Mesodermal cell (in vitro differentiated cells): ENCODE data around the gene TTC38.

Experiments
- H3K27ac ChIP-seq: 2 replicates; pipeline ENCODE4 v1.7.0; 2013; ENCODE audit warnings: mild to moderate bottlenecking, low read depth, low read length, moderate library complexity; ENCODE audit not compliant: severe bottlenecking
- H3K36me3 ChIP-seq: 2 replicates; pipeline ENCODE4 v1.7.1; 2013; ENCODE audit warnings: mild to moderate bottlenecking, low read length, moderate library complexity; ENCODE audit not compliant: control insufficient read depth, insufficient read depth
- H3K4me1 ChIP-seq: one replicate; pipeline ENCODE4 v1.7.1; 2013; ENCODE audit warnings: mild to moderate bottlenecking, low read length; ENCODE audit not compliant: insufficient read depth, control insufficient read depth, poor library complexity, severe bottlenecking
- H3K4me3 ChIP-seq: 2 replicates; pipeline ENCODE4 v1.7.0; 2013; ENCODE audit warnings: low read length, control low read depth, mild to moderate bottlenecking; ENCODE audit not compliant: insufficient read depth, poor library complexity, severe bottlenecking; ENCODE audit errors: extremely low read depth
- H3K9me3 ChIP-seq: 2 replicates; pipeline ENCODE4 v1.7.1; 2013; ENCODE audit warnings: mild to moderate bottlenecking, low read length, moderate library complexity; ENCODE audit not compliant: control insufficient read depth
- WGBS, 2 experiments: methylation state at CpG; one replicate each; pipeline ENCODE4 v1.1.5; 2013; ENCODE audit warnings: missing lambda C conversion rate in 2 of 2; ENCODE audit not compliant: insufficient coverage in 2 of 2; 5-methylcytosine and 5-hydroxymethylcytosine counted together

TTC38 gene

GRCh38 chr22:46234969-46235368 lies 32.8 kb upstream of the TTC38 start:
- Histone ChIP-seq H3K36me3 (no peaks in the 10 kb centered on the region), H3K4me3 (no peak overlapping the region), H3K4me1 (peaks cover under 1% of the 10 kb centered on the region), H3K9me3 (no peaks in the 10 kb centered on the region), H3K27ac (no peak overlapping the region)
- WGBS, 2 experiments = 87 to 96% methylated on average over 7 to 8 of the region's 12 CpGs

GRCh38 chr22:46237453-46238124 lies 30.2 kb upstream of the TTC38 start:
- WGBS, 2 experiments = 92 to 95% methylated on average over 9 to 11 of the region's 12 CpGs
- Histone ChIP-seq H3K4me1 (no peaks in the 10 kb centered on the region), H3K9me3 (no peaks in the 10 kb centered on the region), H3K36me3 (no peaks in the 10 kb centered on the region), H3K4me3 (no peak overlapping the region), H3K27ac (no peak overlapping the region)

GRCh38 chr22:46238541-46238940 lies 29.3 kb upstream of the TTC38 start:
- H3K4me1 ChIP-seq = no peaks in the 10 kb centered on the region
- no peaks in the 10 kb centered on the region for H3K36me3 ChIP-seq

DNA sequence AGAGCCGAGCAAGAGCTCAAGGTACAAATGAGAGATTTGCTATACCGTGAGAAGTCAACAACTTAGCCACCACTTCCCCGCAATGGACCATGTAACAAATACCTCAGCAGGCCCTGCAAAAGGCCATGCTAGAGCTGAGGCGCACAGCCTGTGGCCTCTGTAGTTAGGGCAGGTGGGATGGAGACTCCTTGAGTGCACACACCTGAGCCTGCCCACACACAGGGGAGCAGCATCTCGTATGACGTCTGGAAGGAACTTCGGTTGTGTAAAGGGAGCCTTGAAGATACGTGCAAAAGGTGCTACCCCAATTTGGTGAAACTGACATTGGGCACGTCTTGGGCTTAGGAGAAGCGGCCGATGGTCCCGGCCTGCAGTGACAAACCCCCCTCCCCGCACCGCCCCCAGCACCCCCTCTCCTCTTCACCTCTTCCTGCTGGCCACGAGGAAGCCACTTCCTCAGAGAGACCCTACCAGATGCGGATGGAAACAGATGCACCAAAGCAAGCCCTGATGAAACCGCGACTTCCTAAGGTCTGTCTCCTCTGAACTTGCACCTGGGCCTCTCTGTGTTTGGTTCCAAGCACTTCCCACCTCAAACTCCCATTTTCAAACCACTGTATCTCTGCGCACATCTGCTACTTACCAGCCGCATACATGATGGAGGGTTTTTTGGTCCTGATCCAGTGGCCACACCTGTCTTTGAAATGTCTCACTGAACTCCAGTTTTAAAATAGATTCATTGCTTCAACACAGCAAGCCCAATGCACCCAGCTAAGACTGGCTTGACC lies 28.4 kb upstream of the TTC38 start:
- Histone ChIP-seq H3K9me3 (no peaks in the 10 kb centered on the region), H3K36me3 (no peaks in the 10 kb centered on the region), H3K4me1 (no peaks in the 10 kb centered on the region), H3K4me3 (no peak overlapping the region), H3K27ac (no peak overlapping the region)
- 94 to 96% methylated on average over 12 to 14 of the region's 20 CpGs for WGBS, 2 experiments

More at GRCh38 chr22:46238541-46238940, 29.3 kb upstream of the TTC38 start:
- Histone ChIP-seq H3K27ac (no peak overlapping the region), H3K4me3 (no peak overlapping the region), H3K9me3 (no peaks in the 10 kb centered on the region)
- WGBS, 2 experiments = 93 to 94% methylated on average over 16 of the region's 16 CpGs

GRCh38 chr22:46240073-46240472 lies 27.7 kb upstream of the TTC38 start:
- 92 to 93% methylated on average over 2 of the region's 2 CpGs for WGBS, 2 experiments
- no peaks in the 10 kb centered on the region for H3K9me3 ChIP-seq
- no peak overlapping the region for H3K27ac ChIP-seq
- no peaks in the 10 kb centered on the region for H3K36me3 ChIP-seq
- H3K4me1 ChIP-seq = no peaks in the 10 kb centered on the region
- H3K4me3 ChIP-seq = no peak overlapping the region

DNA sequence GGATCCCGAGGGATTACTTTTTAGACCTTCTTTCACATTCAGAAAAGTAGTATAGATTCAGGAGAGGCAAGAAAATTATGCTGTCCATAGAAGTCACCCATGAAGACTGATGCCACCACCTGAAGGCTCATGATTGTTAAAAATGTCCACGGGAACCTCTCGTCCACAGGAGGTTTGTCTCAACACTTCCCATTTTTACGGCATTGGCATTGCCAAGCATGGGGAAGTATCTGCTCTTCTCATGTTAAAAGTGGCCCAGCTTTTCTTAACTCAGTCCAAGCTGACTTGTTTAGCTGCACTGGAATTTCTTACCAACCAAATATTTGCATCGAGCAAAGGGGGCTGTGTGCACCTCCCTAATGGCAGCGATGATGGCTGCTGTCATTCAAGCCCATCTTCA lies 27.3 kb upstream of the TTC38 start:
- H3K9me3 ChIP-seq = no peaks in the 10 kb centered on the region
- no peaks in the 10 kb centered on the region for H3K36me3 ChIP-seq
- H3K4me3 ChIP-seq = no peak overlapping the region
- H3K27ac ChIP-seq = no peak overlapping the region
- WGBS, 2 experiments = 95 to 97% methylated on average over 5 of the region's 6 CpGs
- H3K4me1 ChIP-seq = no peaks in the 10 kb centered on the region

GRCh38 chr22:46240907-46241306 lies 26.9 kb upstream of the TTC38 start:
- Histone ChIP-seq H3K36me3 (no peaks in the 10 kb centered on the region), H3K4me3 (no peak overlapping the region), H3K9me3 (no peaks in the 10 kb centered on the region), H3K4me1 (no peaks in the 10 kb centered on the region), H3K27ac (no peak overlapping the region)
- 83 to 93% methylated on average over 5 to 6 of the region's 7 CpGs for WGBS, 2 experiments

GRCh38 chr22:46241396-46242007 lies 26.3 kb upstream of the TTC38 start:
- Histone ChIP-seq H3K9me3 (no peaks in the 10 kb centered on the region), H3K4me1 (no peaks in the 10 kb centered on the region), H3K27ac (no peak overlapping the region), H3K4me3 (no peak overlapping the region), H3K36me3 (no peaks in the 10 kb centered on the region)
- 90 to 92% methylated on average over 2 to 4 of the region's 5 CpGs for WGBS, 2 experiments

- no peaks in the 10 kb centered on the region for H3K36me3 ChIP-seq
Observed at GRCh38 chr22:46242076-46242475, 25.7 kb upstream of the TTC38 start.

DNA sequence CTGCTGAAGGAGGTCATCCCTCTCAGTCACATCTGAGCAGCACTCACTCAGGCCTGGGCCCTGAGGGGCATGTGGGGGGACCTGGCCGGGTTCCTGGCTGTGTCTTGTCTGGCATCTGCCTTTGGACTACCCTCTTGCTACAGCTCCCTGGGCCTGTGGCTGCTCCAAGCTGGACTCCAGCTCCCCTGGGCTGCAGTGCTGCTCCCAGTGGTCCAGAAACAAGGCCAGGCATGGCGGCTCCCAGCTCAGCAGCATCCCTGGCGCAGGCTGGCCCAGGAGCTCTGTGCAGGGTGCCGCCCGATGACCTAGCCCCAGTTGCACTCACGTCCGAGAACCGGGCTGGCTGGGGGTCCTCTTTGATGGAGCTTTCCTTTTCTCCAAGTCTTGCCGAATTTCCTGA lies 23.0 kb upstream of the TTC38 start:
- Histone ChIP-seq H3K9me3 (no peaks in the 10 kb centered on the region), H3K27ac (no peak overlapping the region), H3K36me3 (no peaks in the 10 kb centered on the region), H3K4me3 (no peak overlapping the region), H3K4me1 (peaks cover 4% of the 10 kb centered on the region)
- 93 to 95% methylated on average over 8 to 9 of the region's 9 CpGs for WGBS, 2 experiments

More at GRCh38 chr22:46242076-46242475, 25.7 kb upstream of the TTC38 start:
- no peaks in the 10 kb centered on the region for H3K9me3 ChIP-seq
- H3K27ac ChIP-seq = no peak overlapping the region
- WGBS, 2 experiments = 87 to 97% methylated on average over 7 to 10 of the region's 10 CpGs
- no peaks in the 10 kb centered on the region for H3K4me1 ChIP-seq
- H3K4me3 ChIP-seq = no peak overlapping the region
